CD14-positive monocyte (primary cell): ENCODE data around the gene SLC4A1. TPM values are rescaled to one million over a fixed set of nuclear protein-coding genes. Genes with fewer than 3 reads are reported as not detected.

Experiments used
- DNase-seq, 3 donors: peaks; one replicate each; pipeline ENCODE4 v3.0.0-alpha.2; 2011 to 2022
- H2AFZ ChIP-seq: 2 replicates; pipeline ENCODE4 v1.6.0; 2012; ENCODE audit warnings: mild to moderate bottlenecking, low read depth, low read length, inconsistent platforms; ENCODE audit not compliant: insufficient read depth, poor library complexity, severe bottlenecking
- H3K27ac ChIP-seq, 2 donors: 1 replicate in 1 of 2; 2 replicates in 1 of 2; pipeline ENCODE4 v1.5.1; 2012 to 2013; ENCODE audit warnings: low read length in 2 of 2, control low read depth in 1 of 2, inconsistent platforms in 1 of 2, low read depth in 1 of 2, mild to moderate bottlenecking in 1 of 2
- H3K27me3 ChIP-seq, 2 donors: one replicate each; pipeline versions ENCODE4 v1.6.0 to v1.6.1; 2011 to 2013; ENCODE audit warnings: low read length in 2 of 2; ENCODE audit not compliant: control insufficient read depth in 2 of 2, insufficient read depth in 2 of 2
- H3K36me3 ChIP-seq, 2 donors: replicated peaks in 1 of 2; 1 replicate in 1 of 2; 2 replicates in 1 of 2; pipeline versions ENCODE4 v1.5.1 to v1.6.1; 2012 to 2013; ENCODE audit warnings: low read length in 2 of 2, control low read depth in 1 of 2, inconsistent platforms in 1 of 2, mild to moderate bottlenecking in 1 of 2; ENCODE audit not compliant: insufficient read depth in 2 of 2, control insufficient read depth in 1 of 2
- H3K4me1 ChIP-seq, 2 donors: 1 replicate in 1 of 2; 2 replicates in 1 of 2; pipeline versions ENCODE4 v1.5.1 to v1.6.1; 2012 to 2013; ENCODE audit warnings: low read length in 2 of 2, control low read depth in 1 of 2, inconsistent platforms in 1 of 2, mild to moderate bottlenecking in 1 of 2, moderate library complexity in 1 of 2; ENCODE audit not compliant: insufficient read depth in 2 of 2, control insufficient read depth in 1 of 2
- H3K4me2 ChIP-seq: replicated peaks from 2 replicates; pipeline ENCODE3; 2012; ENCODE audit warnings: low read length, moderate library complexity, mild to moderate bottlenecking; ENCODE audit not compliant: poor library complexity, severe bottlenecking; ENCODE audit errors: extremely low read depth
- H3K4me3 ChIP-seq, 3 experiments: fragments of 200-600 bp in 1 of 3; sonication (generic) in 1 of 3; replicated peaks in 1 of 3; 1 replicate in 2 of 3; 2 replicates in 1 of 3; pipeline ENCODE4 v1.5.1; 2011 to 2013; ENCODE audit warnings: low read length in 3 of 3, mild to moderate bottlenecking in 3 of 3, control low read depth in 2 of 3, low read depth in 2 of 3, inconsistent platforms in 1 of 3, moderate library complexity in 1 of 3
- H3K79me2 ChIP-seq: 2 replicates; pipeline ENCODE4 v1.6.0; 2012; ENCODE audit warnings: mild to moderate bottlenecking, control low read depth, inconsistent platforms, low read length, moderate library complexity; ENCODE audit not compliant: insufficient read depth
- H3K9ac ChIP-seq: 2 replicates; pipeline ENCODE4 v1.6.0; 2017; ENCODE audit warnings: low read length, mild to moderate bottlenecking; ENCODE audit not compliant: insufficient read depth, poor library complexity, severe bottlenecking
- H3K9me3 ChIP-seq, 2 donors: replicated peaks in 1 of 2; 1 replicate in 1 of 2; 2 replicates in 1 of 2; pipeline versions ENCODE4 v1.5.1 to v1.6.1; 2012 to 2013; ENCODE audit warnings: low read length in 2 of 2, control low read depth in 1 of 2; ENCODE audit not compliant: control insufficient read depth in 1 of 2, insufficient read depth in 1 of 2
- H4K20me1 ChIP-seq: 2 replicates; pipeline ENCODE4 v1.6.0; 2012; ENCODE audit warnings: mild to moderate bottlenecking, low read length, control low read depth, moderate library complexity; ENCODE audit not compliant: insufficient read depth
- H3K27ac Mint-ChIP-seq, 7 donors: one replicate each; pipeline ENCODE4 v1.8.0; 2020; ENCODE audit warnings: mild to moderate bottlenecking in 7 of 7, mixed read lengths in 7 of 7, moderate library complexity in 6 of 7, inconsistent platforms in 2 of 7
- H3K27me3 Mint-ChIP-seq, 3 donors: one replicate each; pipeline ENCODE4 v1.8.0; 2021 to 2022; ENCODE audit warnings: low read depth in 3 of 3, mild to moderate bottlenecking in 3 of 3, mixed read lengths in 3 of 3, moderate library complexity in 3 of 3, inconsistent platforms in 1 of 3
- H3K36me3 Mint-ChIP-seq, 2 donors: one replicate each; pipeline ENCODE4 v1.8.0; 2020; ENCODE audit warnings: mixed read lengths in 2 of 2, inconsistent platforms in 1 of 2, mild to moderate bottlenecking in 1 of 2
- H3K4me1 Mint-ChIP-seq: one replicate; pipeline ENCODE4 v1.8.0; 2020; ENCODE audit warnings: mild to moderate bottlenecking, mixed read lengths
- H3K4me3 Mint-ChIP-seq, 2 donors: one replicate each; pipeline ENCODE4 v1.8.0; 2020; ENCODE audit warnings: mild to moderate bottlenecking in 2 of 2, mixed read lengths in 2 of 2, moderate library complexity in 1 of 2
- H3K9me3 Mint-ChIP-seq, 7 donors: one replicate each; pipeline ENCODE4 v1.8.0; 2020 to 2022; ENCODE audit warnings: mixed read lengths in 7 of 7, mild to moderate bottlenecking in 6 of 7, moderate library complexity in 6 of 7, inconsistent platforms in 2 of 7
- CTCF ChIP-seq: fragments of 200-600 bp; IDR thresholded peaks from one replicate; pipeline ENCODE4 v1.8.0; 2022; ENCODE audit warnings: antibody characterized with exemption, mild to moderate bottlenecking
- WGBS: methylation state at CpG from one replicate; pipeline ENCODE4 v1.1.5; 2013; ENCODE audit warnings: missing lambda C conversion rate; ENCODE audit not compliant: insufficient coverage; 5-methylcytosine and 5-hydroxymethylcytosine counted together
- intact Hi-C, 2 donors: fragments of 100-400 bp; cut with micrococcal nuclease; formaldehyde crosslinking; loops; one replicate each; pipeline versions ENCODE4 v1.15.0 to v1.15.1; 2023
- polyA plus RNA-seq, 3 donors: library from polyadenylated mRNA; depleted of rRNA in 1 of 3; unstranded in 2 of 3; stranded (reverse) in 1 of 3; fragments of 300-500 nt in 2 of 3; fragments of >200 nt in 1 of 3; fragmentation: Illumina TruSeq in 2 of 3; gene quantifications; 1 replicate in 2 of 3; 2 replicates in 1 of 3; pipeline ENCODE4 v1.2.3, GENCODE V29; 2012 to 2021

Gene SLC4A1
- polyA plus RNA-seq, 3 donors, result 0.04 TPM; not detected in 2

GRCh38 chr17:44279666-44280391, 11.9 kb upstream of the SLC4A1 start:
- Histone ChIP-seq H3K79me2 (no peaks in the 10 kb centered on the region), H3K4me1 (peaks cover 23 to 25% of the 10 kb centered on the region in 2 donors), H4K20me1 (no peaks in the 10 kb centered on the region), H3K9me3 (no peaks in the 10 kb centered on the region), H3K27ac (peak overlapping the region; percentile 64 to 80), H3K9ac (peak overlapping the region; percentile 36), H3K36me3 (no peaks in the 10 kb centered on the region), H3K27me3 (peaks cover 0 to 7% of the 10 kb centered on the region in 2 donors), H2AFZ (peak overlapping the region; percentile 51), H3K4me2 (peak overlapping the region; percentile 66), H3K4me3 (peak overlapping the region in 1 of 3 experiments; percentile 46)
- peak overlapping the region; percentile 64 to 70 for H3K4me3 Mint-ChIP-seq
- peaks cover 24 to 33% (median 28%) of the 10 kb centered on the region in 3 donors for H3K27me3 Mint-ChIP-seq
- no peak for TF ChIP-seq CTCF
- 25% methylated on average over 14 of the region's 20 CpGs for WGBS
- peaks cover 30% of the 10 kb centered on the region for H3K4me1 Mint-ChIP-seq
- no peaks in the 10 kb centered on the region for H3K36me3 Mint-ChIP-seq
- H3K9me3 Mint-ChIP-seq, result no peaks in the 10 kb centered on the region
- peak overlapping the region; percentile 92 to 97 (median 94) for H3K27ac Mint-ChIP-seq
- DNase-seq, result peak; percentile 94 to 98 (median 97)
- intact Hi-C loops, result loop anchor here in 1 of 2 donors (5.0 kb wide), 3 partner anchors 38 to 67 kb away; partner anchors contain the start of genes GRN and UBTF

- no peak for TF ChIP-seq CTCF
- no CpG with 5 or more reads among the region's 2 CpGs for WGBS
- peak overlapping the region; percentile 64 to 80 for H3K27ac ChIP-seq
- peaks cover 0 to 7% of the 10 kb centered on the region in 2 donors for H3K27me3 ChIP-seq
- peak overlapping the region; percentile 66 for H3K4me2 ChIP-seq
- Mint-ChIP-seq H3K27me3 (peaks cover 24 to 32% (median 29%) of the 10 kb centered on the region in 3 donors), H3K9me3 (peaks cover 0 to under 1% (median 0%) of the 10 kb centered on the region in 7 donors), H3K36me3 (no peaks in the 10 kb centered on the region), H3K27ac (peak overlapping the region; percentile 92 to 97 (median 94)), H3K4me3 (peak overlapping the region; percentile 64 to 70), H3K4me1 (peaks cover 30% of the 10 kb centered on the region)
- H3K4me3 ChIP-seq, result peak overlapping the region in 1 of 3 experiments; percentile 46
- H3K4me1 ChIP-seq, result peaks cover 23 to 25% of the 10 kb centered on the region in 2 donors
- H3K79me2 ChIP-seq, result no peaks in the 10 kb centered on the region
- peak overlapping the region; percentile 51 for H2AFZ ChIP-seq
- intact Hi-C loops, result loop anchor here in 1 of 2 donors (5.0 kb wide), 3 partner anchors 37 to 68 kb away; partner anchors contain the start of genes GRN and UBTF
- H3K9me3 ChIP-seq, result no peaks in the 10 kb centered on the region
- H3K36me3 ChIP-seq, result no peaks in the 10 kb centered on the region
- H3K9ac ChIP-seq, result peak overlapping the region; percentile 36
- H4K20me1 ChIP-seq, result no peaks in the 10 kb centered on the region
- DNase-seq, result peak in 2 of 3 donors; percentile 72 to 83
Measured at GRCh38 chr17:44279346-44279665, 11.4 kb upstream of the SLC4A1 start.
